Right renal pelvis (tissue), 4 donors: Measurements from ENCODE around the gene TMEM190. TPM values are rescaled to one million over a fixed set of nuclear protein-coding genes. Genes with fewer than 3 reads are reported as not detected.
"Not testable (repeated sequence)": the region's sequence is repeated elsewhere in the genome, so short reads cannot be mapped to it uniquely, and the experiment has no call there.

Experiments
- DNase-seq, 4 donors: peaks; one replicate each; pipeline ENCODE4 v3.0.0-alpha.2; 2013; ENCODE audit warnings: low read depth in 4 of 4, low spot score in 3 of 4, missing footprints in 1 of 4
- polyA plus RNA-seq, 4 donors: library from polyadenylated mRNA; unstranded; fragments of 120-200 nt; gene quantifications; one replicate each; pipeline ENCODE4 v1.2.1, GENCODE V29; 2013; ENCODE audit not compliant: insufficient read length in 4 of 4

Gene TMEM190
- polyA plus RNA-seq, 4 donors, result 0.47 to 0.56 TPM; not detected in 2

DNA sequence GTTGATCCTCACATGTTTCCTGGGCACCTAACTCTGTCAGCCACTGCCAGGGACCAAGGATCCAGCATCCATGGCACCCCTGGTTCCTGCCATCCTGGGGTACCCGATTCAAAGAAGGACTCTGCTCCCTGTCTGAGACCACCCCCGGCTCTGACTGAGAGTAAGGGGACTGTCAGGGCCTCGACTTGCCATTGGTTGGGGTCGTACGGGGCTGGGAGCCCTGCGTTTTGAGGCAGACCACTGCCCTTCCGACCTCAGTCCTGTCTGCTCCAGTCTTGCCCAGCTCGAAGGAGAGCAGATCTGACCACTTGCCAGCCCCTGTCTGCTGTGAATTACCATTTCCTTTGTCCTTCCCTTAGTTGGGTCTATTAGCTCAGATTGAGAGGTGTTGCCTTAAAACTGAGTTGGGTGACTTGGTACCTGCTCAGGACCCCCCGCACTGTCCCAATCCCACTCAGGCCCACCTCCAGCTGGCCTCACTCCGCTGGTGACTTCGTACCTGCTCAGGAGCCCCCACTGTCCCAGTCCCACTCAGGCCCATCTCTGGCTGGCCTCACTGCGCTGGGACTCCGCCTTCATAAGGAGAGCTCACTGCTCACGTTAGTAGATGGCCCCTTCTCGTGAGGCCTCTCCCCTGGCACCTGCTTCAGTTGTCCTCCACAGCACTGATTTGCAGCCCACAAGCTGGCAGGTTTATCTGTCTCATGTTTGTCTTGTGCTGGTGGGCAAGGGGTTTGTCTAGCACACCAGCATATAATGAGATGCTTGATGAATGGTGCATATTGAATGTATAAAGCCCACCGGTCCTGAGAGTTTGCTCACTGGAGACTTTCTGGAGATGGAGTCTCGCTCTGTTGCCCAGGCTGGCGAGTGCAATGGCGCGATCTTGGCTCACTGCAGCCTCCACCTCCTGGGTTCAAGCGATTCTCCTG, 13.0 kb downstream of the TMEM190 start:
- no peak for DNase-seq

DNA sequence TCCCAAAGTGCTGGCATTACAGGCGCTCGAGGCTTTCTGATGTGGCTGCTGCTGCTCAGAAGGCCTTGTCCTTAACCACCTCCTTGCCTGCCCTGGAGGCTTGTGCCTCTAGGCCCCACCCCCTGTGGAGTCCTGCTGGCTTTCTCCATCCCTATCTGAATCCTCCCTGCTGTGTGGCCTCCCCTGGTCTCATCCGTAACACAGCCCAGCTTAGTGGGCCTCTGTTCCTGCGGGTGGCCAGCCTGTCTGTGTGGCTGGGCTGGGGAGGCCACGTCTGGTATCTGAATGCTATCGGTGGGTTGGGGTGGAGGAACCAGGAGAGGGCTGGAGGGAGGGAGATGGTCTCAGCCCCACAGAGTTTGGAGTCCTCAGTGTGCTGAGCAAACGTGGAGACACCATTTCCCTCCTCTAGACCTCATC, 13.8 kb downstream of the TMEM190 start:
- DNase-seq, result no peak

DNA sequence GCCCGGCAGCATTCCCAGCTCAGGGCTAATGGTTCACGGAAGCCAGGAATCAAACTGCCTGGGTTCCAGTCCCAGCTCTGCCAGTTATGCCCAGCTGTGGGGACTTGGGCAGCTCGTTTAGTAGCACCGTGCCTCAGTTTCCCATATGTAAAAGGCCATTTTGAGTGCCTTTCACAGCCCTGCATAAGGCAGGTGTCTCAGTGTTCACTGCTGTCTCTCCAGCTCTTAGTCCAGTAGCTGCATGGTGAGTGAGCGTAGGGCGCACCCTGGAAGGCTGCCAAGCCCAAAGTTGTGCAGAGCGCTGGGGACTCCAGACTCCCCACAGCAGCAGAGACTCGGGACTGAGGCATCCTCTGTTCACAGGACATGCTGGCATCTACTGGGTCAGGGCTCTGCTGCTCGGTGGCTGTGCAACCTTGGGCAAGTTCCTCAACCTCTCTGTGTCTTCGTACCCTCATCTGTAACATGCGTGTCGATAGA, 14.6 kb downstream of the TMEM190 start:
- DNase-seq, result no peak

DNA sequence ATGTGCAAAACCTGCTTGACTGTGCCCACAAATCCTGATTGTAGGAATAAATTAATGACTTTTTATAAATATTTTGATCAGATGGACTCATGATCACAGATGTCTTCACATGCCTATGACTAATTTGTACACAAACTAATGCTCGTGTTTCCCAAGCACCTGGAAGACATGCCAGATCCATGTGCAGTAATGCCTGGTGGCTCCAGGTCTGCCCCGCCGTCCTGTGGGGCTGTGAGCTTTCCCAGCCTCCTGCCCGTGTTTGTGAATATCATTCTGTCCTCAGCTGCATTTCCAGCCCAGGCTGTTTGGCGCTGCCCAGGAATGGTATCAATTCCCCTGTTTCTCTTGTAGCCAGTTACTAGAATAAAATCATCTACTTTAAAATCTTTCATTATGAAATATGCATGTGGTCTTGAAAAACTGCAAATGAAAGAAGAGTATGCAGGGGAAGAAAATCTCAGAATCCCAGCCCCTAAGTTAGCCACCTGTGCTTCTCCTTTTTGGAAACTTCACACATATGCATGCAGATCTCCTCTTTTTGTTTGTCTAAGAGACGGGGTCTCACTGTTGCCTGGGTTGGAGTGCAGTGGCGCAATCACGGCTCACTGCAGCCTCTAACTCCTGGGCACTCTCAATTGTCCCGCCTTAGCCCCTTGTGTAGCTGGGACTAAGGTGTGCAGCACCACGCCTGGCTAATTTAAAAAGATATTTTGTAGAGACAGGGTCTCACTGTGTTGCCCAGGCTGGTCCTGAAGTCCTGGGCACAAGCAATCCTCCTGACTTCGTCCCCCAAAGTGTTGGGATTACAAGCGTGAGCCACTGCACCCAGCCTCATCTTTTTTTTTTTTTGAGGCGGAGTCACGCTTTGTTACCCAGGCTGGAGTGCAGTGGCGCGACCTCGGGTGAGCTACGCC, 15.3 kb downstream of the TMEM190 start:
- DNase-seq, result no peak

DNA sequence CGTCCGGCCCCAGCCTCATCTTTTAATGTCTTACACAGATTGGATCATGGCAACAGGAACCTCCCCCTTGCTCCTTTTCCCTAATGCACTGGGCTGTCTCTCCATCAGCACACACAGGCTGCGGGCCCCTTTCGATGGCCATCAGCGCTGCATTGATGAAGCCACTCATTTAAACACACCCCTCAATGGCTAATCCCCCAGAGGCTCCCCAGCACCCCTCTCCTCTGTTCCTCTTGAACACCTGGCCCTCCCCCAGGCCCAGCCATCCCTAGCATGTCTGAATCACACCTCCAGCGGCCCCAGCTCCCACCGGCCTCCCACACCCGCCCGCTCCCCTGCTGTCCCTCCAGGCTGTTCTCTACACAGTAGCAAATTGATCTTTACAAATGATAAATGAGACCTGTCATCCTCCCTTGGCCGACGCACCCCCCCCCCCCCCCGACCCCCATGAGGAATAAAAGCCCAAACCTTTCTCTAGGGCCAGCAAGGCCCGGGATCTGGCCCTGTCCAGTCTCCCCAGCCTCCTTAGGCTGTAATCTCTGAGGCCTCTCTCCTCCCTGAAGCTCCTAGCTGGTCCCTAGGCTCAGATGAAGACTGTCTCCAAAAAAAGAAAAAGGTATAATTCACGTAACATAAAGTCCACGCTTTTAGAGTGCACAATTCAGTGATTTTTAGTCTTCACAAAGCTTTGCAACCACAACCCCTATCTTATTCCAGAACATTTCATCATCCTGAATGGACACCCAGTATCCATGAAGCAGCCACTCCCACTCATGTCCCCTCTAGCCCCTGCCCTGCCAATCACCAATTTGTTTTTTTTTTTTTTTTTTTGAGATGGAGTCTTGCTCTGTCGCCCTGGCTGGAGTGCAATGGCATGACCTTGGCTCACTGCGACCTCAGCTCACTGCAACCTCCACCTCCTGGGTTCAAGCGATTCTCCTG, 16.5 kb downstream of the TMEM190 start:
- no peak for DNase-seq

DNA sequence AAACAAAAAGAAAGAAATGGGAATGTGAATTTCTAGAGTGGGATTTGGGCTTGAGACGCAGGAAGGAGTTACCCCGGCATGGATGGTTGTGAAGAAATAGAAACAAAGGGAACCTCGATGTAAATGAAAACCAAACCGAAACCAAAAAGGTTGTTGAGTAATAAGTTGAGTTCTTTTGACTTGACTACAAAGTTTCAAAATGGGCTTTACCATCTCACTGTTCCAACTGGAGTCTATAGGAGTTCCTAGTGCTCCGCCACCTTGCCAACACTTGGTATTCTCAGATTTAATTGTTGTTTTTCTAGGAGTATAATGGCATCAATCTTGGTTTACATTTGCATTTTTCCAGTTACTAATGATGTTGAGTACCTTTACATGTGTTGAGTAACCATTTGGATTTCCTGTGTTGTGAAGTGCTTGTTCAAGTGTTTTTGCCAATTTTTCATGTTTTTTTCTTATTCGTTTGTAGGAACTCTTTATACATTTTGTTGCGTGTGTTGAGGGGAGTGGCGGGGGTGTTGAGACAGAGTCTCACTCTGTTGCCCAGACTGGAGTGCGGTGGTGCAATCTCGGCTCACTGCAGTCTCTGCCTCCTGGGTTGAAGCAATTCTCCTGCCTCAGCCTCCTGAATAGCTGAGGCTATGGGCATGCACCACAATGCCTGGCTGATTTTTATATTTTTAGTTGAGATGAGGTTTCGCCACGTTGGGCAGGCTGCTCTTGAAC, 21.7 kb downstream of the TMEM190 start:
- no peak for DNase-seq

DNA sequence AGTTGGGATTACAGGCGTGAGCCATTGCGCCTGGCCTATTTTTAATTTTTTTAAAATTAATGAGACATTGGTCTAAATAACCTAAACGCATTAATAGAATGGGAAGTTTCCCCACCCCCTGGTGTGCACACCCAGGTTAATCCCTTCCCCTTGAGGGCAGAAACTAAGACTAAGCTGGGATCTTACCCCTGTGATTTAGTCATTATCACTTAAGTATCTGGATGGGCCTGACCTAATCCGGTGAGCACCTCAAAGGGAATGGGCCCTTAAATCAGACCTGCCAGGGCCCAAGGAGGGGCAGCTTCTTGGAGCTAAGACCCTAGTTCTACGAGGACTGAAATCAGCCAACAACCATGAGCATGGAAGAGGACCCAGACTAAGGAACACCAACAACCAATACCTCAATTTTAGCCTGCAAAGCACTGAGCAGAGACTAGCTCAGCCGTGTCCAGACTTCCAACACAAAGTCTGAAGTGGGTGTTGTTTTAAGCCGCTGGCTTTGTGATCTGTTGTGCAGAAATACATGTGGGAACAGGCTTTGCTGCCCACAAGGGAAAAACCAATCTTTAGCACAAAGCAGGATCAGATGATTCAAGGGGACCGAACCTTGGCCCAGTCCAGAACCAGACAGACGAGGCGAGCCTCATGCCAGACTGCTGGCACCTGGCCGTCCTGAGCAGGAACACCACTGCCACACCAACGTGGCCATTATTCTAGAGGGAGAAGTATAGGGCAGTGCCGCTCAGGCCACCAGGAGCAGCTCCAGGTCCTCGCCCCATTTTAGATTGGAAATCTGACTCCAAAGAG, 23.9 kb downstream of the TMEM190 start:
- no peak for DNase-seq

DNA sequence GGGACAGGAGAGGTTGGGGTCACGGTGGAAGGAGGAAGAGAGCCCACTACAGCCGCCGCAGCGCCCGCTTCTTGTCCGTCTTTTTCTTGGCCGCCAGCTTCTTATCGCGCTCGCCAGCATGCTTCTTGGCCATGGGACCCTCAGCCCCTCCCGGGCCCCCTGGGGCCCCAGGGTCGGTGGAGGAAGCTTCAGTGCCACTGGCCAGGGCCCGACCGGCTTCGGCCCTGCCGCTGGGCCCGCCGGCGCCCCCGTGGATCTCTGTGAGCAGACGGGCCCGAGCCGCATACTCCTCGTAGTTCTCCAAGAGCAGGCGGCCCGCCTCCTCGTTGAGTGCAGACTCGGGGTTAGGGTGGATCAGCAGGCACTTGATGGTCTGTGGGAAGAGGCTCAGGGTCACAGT, 24.8 kb downstream of the TMEM190 start:
- not testable (repeated sequence) for DNase-seq

DNA sequence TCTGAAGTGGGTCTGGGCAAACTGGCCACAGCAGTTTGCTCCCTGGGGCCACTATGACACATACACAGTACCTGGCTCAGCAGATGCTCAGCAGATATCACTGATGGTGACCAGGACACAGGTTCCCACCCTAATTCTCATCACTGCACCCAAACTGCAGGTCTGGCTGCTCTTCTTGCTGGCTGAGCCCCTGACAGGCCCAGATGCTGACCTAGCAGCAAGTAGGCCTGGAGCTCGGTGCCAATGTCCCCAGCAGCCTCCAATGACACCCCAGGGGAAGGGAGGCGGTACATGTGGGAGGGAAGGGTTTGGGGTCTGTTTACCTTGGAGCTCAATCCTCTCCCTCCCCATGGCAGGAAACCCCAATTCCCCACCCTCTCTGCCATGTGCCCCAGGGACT, 25.9 kb downstream of the TMEM190 start:
- no peak for DNase-seq

DNA sequence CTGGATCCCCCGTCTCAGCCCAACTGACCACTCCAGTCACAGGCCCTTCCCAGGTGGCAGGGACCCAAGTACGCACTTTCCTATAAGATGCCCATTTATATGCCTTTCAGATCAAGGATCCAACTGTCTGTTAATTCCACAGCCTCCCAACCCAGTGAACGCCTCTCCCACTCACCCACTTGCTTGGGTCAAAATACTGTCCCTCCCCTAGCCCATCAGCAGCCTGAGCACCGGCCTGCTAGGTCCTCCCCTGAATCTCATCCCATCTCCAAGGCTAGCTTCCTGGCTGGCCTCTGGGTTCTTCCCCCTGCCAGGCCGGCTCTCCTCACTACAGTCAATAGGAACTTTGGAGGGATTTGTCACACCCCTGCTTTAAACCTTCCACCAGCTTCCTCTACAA, 29.0 kb downstream of the TMEM190 start:
- no peak for DNase-seq

DNA sequence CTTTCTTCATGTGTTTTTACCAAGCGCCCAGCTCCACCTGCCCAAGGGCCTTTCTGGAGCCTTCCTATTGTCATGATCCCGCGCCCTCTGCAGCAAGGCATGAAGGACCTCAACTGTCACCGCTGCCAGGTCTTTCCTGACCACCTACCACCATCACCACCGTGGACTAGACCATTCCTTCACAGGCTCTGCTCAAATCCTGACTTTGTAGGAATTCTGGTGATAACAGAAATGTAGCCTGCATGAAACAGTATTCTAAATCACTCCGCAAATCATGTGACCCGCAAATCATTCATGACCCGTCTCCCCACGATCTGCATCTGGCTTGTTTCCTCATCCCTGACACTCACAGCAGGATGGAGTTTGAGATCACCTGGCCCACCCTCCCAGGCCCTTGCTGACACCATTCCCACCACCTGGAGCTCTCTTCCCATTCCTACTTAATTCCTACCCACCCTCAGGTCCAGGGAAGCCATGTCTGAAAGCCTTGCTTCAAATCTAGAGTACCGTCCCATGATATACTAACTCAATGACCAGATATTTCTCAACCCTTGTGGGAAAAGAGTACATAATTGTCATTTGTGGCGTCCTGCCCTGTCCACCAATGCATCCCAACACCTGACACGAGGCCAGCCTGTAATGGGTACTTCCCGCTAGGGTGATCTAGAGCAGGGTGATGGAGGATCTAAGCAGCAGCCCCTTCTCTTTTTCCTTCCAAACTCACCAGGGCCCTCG, 29.6 kb downstream of the TMEM190 start:
- no peak for DNase-seq

DNA sequence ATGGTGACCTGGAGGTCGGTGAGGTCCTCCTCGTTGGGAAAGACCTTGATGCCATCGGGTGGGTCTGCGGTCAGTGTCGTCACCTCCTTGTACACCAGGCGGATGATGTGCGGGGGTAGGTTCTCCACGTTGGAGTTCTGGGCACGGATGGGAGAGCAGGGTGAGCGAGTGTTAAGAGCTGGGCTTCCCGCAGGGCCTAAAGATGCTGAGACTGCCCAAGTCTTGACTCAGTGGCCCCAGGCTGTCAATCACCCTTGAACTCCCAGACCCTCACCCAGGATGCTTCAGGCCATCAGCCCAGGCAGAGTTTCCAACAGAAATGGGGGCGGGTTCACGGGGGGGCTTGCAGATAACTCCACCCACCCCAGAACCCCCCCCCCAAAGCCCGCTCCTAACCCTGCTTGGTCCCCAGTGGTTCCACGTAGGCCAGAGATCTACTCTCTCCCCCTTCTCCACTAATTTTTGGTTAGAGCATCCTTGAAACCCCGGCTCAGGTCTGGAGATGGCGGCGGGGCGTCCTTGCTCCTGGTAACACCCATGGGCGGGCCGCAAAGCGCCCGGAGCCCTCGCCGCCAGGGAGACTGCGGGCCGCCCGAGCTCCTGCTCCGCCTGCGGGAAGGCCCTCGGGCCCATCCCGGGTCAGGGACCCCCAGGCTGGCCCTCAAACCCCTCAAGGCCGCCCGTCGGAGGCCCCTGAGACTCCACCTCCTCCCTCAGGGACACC, 30.4 kb downstream of the TMEM190 start:
- peak in 1 of 4 donors; percentile 23 for DNase-seq

DNA sequence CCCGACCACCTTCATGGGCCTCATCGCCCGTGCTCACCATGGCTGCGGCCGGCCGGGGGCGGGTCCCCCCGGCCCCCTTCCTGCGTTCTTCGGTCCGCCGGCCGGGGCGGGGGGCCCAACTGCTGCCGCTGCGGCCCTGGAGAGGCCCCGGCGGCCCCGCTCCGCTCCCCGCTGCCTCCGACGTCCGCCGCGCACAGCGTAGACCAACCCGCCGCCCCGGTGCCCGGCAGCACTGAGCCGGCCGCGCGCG, 30.8 kb downstream of the TMEM190 start, which contains the start of gene UBE2S:
TSS of gene UBE2S (minus strand) at position 239 of the 250 bp plus-strand sequence. CDS start at position 40, 199 bp downstream.
- not testable (repeated sequence) for DNase-seq

DNA sequence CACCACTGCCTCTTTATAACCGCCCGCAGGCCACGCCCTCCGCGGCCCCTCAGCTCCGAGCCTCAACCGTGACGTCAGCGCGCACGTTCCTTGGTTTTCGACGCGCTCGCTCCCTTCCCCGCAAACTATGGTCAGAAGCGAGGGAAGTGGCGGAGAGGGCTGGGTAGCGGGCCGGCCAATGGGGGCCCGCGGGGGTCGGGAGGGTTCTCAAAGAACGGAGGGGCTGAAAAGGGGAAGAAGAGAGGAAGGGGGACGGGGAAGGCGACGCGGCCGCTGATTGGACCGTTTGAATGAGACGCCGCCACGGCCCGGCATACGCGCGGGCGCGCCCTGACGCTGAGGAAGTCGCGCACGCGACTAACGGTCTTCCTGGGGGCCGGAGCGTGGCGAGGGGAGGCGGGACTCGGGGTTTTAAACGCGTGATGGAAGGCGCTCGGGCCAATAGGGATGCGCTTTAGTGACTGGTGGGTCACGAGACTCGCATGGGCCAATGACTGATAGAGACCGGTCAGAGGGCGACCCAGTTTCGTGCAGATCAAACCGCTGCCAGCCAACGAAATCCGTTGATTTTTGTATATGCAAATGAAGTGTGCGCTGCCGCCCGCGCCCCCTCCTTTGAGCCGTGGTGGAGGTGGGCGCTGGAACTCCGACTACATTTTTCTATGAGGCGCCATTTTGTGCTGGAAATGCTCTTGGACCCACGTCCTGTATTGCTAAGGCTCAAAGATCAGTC, 31.3 kb downstream of the TMEM190 start:
- DNase-seq, result peak; percentile 95 to 99 (median 98)

DNA sequence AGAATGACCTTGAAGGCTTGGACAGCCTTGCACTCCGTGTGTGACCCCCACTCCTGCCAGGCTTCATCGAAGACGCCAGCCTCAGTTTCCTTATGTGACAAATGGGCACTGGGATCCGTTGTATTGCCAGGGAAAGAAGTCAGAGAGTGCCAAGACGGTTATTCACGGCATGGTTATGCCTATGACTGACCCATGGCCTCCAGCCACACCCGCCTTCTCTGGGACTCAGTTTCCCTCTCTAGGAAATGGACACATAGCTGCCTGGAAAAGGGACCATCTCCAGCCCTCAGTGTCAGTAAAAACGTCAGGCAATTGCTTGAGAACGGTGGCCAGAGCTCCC, 31.9 kb downstream of the TMEM190 start:
- DNase-seq, result no peak

DNA sequence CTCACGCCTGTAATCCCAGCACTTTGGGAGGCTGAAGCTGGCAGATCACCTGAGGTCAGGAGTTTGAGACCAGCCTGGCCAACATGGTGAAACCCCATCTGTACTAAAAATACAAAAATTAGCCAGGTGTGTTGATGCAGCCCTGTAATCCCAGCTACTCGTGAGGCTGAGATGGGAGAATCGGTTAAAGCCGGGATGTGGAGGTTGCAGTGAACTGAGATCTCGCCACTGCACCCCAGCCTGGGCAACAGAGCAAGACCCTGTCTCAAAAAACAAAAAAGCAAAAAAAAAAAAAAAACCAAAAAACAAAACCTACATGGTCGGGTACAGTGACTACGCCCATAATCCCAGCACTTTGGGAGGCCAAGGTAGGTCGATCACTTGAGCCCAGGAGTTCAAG, 32.6 kb downstream of the TMEM190 start:
- not testable (repeated sequence) for DNase-seq

DNA sequence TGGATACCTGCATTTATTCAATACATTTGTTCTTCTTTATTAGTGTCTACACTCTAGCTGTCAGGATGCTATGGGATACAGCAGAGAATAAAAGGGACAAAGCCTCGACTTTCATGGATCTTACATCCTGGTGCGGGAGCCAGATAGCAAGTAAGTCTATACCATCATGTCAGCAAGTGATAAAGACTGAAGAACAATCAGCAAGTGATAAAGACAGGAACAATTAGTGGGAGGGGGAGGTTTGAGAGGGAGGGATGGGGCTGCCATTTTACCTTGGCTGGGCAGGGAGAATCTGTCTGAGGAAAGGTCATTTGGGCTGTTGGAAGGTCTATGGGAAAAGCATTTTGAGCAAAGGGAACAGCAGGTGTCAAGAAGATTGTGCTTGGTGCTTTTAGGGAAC, 33.5 kb downstream of the TMEM190 start:
- no peak for DNase-seq
